ENCODE data around the gene TNN.

DNA sequence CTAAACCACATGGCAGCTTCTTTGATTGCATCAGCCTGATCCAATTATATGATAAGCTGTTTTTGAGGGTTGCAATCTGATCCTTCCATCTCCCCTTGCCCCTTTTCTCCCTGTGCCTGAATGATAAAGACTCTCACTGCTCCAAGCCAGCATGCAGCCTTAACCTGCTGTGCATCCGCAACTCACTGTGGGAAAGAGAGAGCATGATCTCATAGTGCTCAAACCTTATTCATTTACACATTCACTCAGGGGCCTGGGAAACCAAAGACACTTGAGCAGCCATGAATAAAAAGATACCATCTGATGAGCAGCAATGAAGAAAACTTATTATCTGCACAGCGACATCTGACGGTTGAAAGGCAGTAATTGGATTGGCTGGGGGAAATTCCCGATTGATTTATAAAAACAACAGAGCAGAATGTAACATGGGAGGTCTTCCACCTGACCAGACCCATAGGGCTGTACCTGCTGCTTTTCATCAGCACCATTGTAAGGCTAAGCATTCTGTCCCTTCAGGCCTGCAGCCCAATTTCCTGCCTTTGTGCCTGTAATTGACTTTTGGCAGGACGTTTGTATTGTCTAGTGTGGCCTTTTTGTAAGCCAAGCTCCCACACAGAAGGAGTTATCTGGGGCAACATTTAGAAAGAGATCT is 62.5 kb downstream of the TNN start:
- TF ChIP-seq, protein P1, sequence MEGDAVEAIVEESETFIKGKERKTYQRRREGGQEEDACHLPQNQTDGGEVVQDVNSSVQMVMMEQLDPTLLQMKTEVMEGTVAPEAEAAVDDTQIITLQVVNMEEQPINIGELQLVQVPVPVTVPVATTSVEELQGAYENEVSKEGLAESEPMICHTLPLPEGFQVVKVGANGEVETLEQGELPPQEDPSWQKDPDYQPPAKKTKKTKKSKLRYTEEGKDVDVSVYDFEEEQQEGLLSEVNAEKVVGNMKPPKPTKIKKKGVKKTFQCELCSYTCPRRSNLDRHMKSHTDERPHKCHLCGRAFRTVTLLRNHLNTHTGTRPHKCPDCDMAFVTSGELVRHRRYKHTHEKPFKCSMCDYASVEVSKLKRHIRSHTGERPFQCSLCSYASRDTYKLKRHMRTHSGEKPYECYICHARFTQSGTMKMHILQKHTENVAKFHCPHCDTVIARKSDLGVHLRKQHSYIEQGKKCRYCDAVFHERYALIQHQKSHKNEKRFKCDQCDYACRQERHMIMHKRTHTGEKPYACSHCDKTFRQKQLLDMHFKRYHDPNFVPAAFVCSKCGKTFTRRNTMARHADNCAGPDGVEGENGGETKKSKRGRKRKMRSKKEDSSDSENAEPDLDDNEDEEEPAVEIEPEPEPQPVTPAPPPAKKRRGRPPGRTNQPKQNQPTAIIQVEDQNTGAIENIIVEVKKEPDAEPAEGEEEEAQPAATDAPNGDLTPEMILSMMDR (conservative IDR thresholded peaks at IDR 0.05; ENCODE audit: low read depth, low read length): 0 out of 2 replicates have a peak, but pooled peaks have one; percentile 22
- TF ChIP-seq EZH2 (IDR thresholded peaks at IDR 0.05; ENCODE audit: low read length, unreplicated experiment): no peak
